Spleen (tissue), 11 donors: ENCODE data around the gene UPF2. TPM values are rescaled to one million over a fixed set of nuclear protein-coding genes. Genes with fewer than 3 reads are reported as not detected.

ENCODE experiments used
- DNase-seq: peaks from one replicate; pipeline ENCODE4 v3.0.0-alpha.2; 2020
- H3K27ac ChIP-seq, 8 donors: fragments of 200-600 bp; sonication (generic) in 7 of 8; 1 replicate in 4 of 8; 2 replicates in 4 of 8; pipeline versions ENCODE4 v1.5.0 to v1.8.0; 2016 to 2021; ENCODE audit warnings: inconsistent platforms in 4 of 8, mild to moderate bottlenecking in 4 of 8, moderate library complexity in 1 of 8
- H3K27me3 ChIP-seq, 7 donors: fragments of 200-600 bp; sonication (generic) in 6 of 7; replicated peaks in 1 of 7; 1 replicate in 4 of 7; 2 replicates in 3 of 7; pipeline versions ENCODE4 v1.5.0 to v1.8.0; 2016 to 2021; ENCODE audit warnings: inconsistent platforms in 3 of 7, mild to moderate bottlenecking in 1 of 7
- H3K36me3 ChIP-seq, 6 donors: fragments of 200-600 bp; sonication (generic) in 5 of 6; 1 replicate in 4 of 6; 2 replicates in 2 of 6; pipeline versions ENCODE4 v1.5.0 to v1.8.0; 2016 to 2021; ENCODE audit warnings: inconsistent platforms in 2 of 6
- H3K4me1 ChIP-seq, 6 donors: fragments of 200-600 bp; sonication (generic) in 5 of 6; 1 replicate in 3 of 6; 2 replicates in 3 of 6; pipeline versions ENCODE4 v1.5.0 to v1.8.0; 2016 to 2021; ENCODE audit warnings: inconsistent platforms in 3 of 6
- H3K4me3 ChIP-seq, 8 donors: fragments of 200-600 bp; sonication (generic) in 7 of 8; 1 replicate in 4 of 8; 2 replicates in 4 of 8; pipeline versions ENCODE4 v1.5.0 to v1.8.0; 2016 to 2021; ENCODE audit warnings: inconsistent platforms in 4 of 8, mild to moderate bottlenecking in 4 of 8, moderate library complexity in 2 of 8
- H3K9me3 ChIP-seq, 8 donors: fragments of 200-600 bp; sonication (generic) in 7 of 8; 1 replicate in 4 of 8; 2 replicates in 4 of 8; pipeline versions ENCODE4 v1.5.0 to v1.8.0; 2016 to 2021; ENCODE audit warnings: inconsistent platforms in 4 of 8
- CTCF ChIP-seq, 11 experiments: fragments of 200-600 bp in 7 of 11; fragments of 450-650 bp in 4 of 11; sonication (generic) in 4 of 11; IDR thresholded peaks in 8 of 11; conservative IDR thresholded peaks in 3 of 11; 1 replicate in 7 of 11; 2 replicates in 4 of 11; pipeline versions ENCODE4 v1.4.0 to v1.8.0; 2016 to 2021; ENCODE audit warnings: antibody characterized with exemption in 11 of 11, inconsistent platforms in 4 of 11, mild to moderate bottlenecking in 1 of 11
- POLR2A ChIP-seq, 3 donors: fragments of 450-650 bp; IDR thresholded peaks; one replicate each; pipeline ENCODE4 v1.5.1; 2017; ENCODE audit warnings: antibody characterized with exemption in 3 of 3, mild to moderate bottlenecking in 1 of 3
- POLR2AphosphoS5 ChIP-seq, 3 donors: sonication (generic); formaldehyde crosslinking; IDR thresholded peaks; one replicate each; pipeline ENCODE4 v1.5.1; 2017; ENCODE audit warnings: antibody characterized with exemption in 3 of 3
- WGBS, 5 donors: extraction: QIAGEN DNeasy Blood & Tissue Kit in 3 of 5; methylation state at CpG; one replicate each; pipeline versions ENCODE4 v1.1.5 to v1.1.7; 2013 to 2018; 5-methylcytosine and 5-hydroxymethylcytosine counted together
- intact Hi-C: fragments of 100-400 bp; cut with DNase I; formaldehyde crosslinking; loops from one replicate; pipeline ENCODE4 v1.15.0; 2023; ENCODE audit warnings: low total_unique reads
- polyA plus RNA-seq, 3 donors: library from polyadenylated mRNA; stranded (reverse); fragments of 200-250 nt; gene quantifications; one replicate each; pipeline ENCODE4 v1.2.1, GENCODE V29; 2013
- total RNA-seq, 7 donors: library from RNA; depleted of rRNA in 3 of 7; stranded (reverse); fragments of >200 nt in 3 of 7; fragmentation: NEBNext Ultra II Directional in 4 of 7; extraction: Animal tissue kit (Norgen Biotek cat#: 25700) in 4 of 7; gene quantifications; one replicate each; pipeline versions ENCODE4 v1.1.0 to v1.2.1, GENCODE V29; 2016 to 2021
- donor health status: healthy with polysubstance abuse.
- donor health status: DM: no; HTN: no; CAD: no; lungs with moderate emphysema.
- donor health status: DM: no; HTN: no; CAD: no.
- donor health status: Bipolar disorder and iron deficiency.
- donor health status: healthy.
- donor health status: DM: no; HTN: no; CAD: no.
- donor health status: DM: yes; HTN: yes; CAD: no.

UPF2 gene
- total and polyA plus RNA-seq, 10 donors, result 11.5 to 34.9 (median 27.4) TPM

GRCh38 chr10:12027539-12027938 lies 15.1 kb downstream of the UPF2 start:
- H3K36me3 ChIP-seq, result peaks cover 0 to 87% (median 38%) of the 10 kb centered on the region in 6 donors

GRCh38 chr10:12025591-12025990 lies 17.0 kb downstream of the UPF2 start:
- peaks cover 6 to 60% (median 24%) of the 10 kb centered on the region in 6 donors for H3K4me1 ChIP-seq
- no peak overlapping the region for H3K27ac ChIP-seq
- intact Hi-C loops, result no loop called here
- TF ChIP-seq POLR2A (IDR thresholded peaks at IDR 0.05) (no peak), POLR2AphosphoS5 (IDR thresholded peaks at IDR 0.05) (no peak), CTCF (IDR thresholded peaks at IDR 0.05 in 8 of 11, conservative IDR thresholded peaks at IDR 0.05 in 3 of 11) (no peak)
- WGBS, 5 donors, result 84 to 90% (median 85%) methylated on average over 5 of the region's 5 CpGs
- H3K9me3 ChIP-seq, result no peaks in the 10 kb centered on the region
- H3K36me3 ChIP-seq, result peaks cover 0 to 83% (median 29%) of the 10 kb centered on the region in 6 donors
- H3K27me3 ChIP-seq, result no peaks in the 10 kb centered on the region
- no peak for DNase-seq
- H3K4me3 ChIP-seq, result no peak overlapping the region

More at GRCh38 chr10:12027539-12027938, 15.1 kb downstream of the UPF2 start:
- TF ChIP-seq POLR2AphosphoS5 (IDR thresholded peaks at IDR 0.05), result no peak
- no peak for TF ChIP-seq POLR2A (IDR thresholded peaks at IDR 0.05)
- no peak for TF ChIP-seq CTCF (IDR thresholded peaks at IDR 0.05 in 8 of 11, conservative IDR thresholded peaks at IDR 0.05 in 3 of 11)
- H3K27me3 ChIP-seq, result no peaks in the 10 kb centered on the region
- intact Hi-C loops, result no loop called here
- WGBS, 5 donors, result 82 to 94% (median 88%) methylated on average over 2 of the region's 2 CpGs
- no peak for DNase-seq
- H3K4me3 ChIP-seq, result no peak overlapping the region
- peaks cover 5 to 44% (median 7%) of the 10 kb centered on the region in 6 donors for H3K4me1 ChIP-seq
- no peaks in the 10 kb centered on the region for H3K9me3 ChIP-seq
- H3K27ac ChIP-seq, result no peak overlapping the region

GRCh38 chr10:12022580-12023257 lies 19.9 kb downstream of the UPF2 start:
- no peaks in the 10 kb centered on the region for H3K27me3 ChIP-seq
- peaks cover 6 to 81% (median 32%) of the 10 kb centered on the region in 6 donors for H3K4me1 ChIP-seq
- no peak for DNase-seq
- WGBS, 5 donors, result 17 to 37% (median 25%) methylated on average over 1 of the region's 1 CpG
- H3K36me3 ChIP-seq, result peaks cover 0 to 58% (median 9%) of the 10 kb centered on the region in 6 donors
- H3K27ac ChIP-seq, result peak overlapping the region in 4 of 8 donors; percentile 8 to 65 (median 42)
- H3K4me3 ChIP-seq, result peak overlapping the region in 1 of 8 donors; percentile 20
- H3K9me3 ChIP-seq, result no peaks in the 10 kb centered on the region
- TF ChIP-seq POLR2AphosphoS5 (IDR thresholded peaks at IDR 0.05) (no peak), POLR2A (IDR thresholded peaks at IDR 0.05) (no peak), CTCF (IDR thresholded peaks at IDR 0.05 in 8 of 11, conservative IDR thresholded peaks at IDR 0.05 in 3 of 11) (no peak)
- intact Hi-C loops, result no loop called here

GRCh38 chr10:12020574-12020973 lies 22.0 kb downstream of the UPF2 start:
- Histone ChIP-seq H3K27me3 (no peaks in the 10 kb centered on the region), H3K4me1 (peaks cover 6 to 70% (median 32%) of the 10 kb centered on the region in 6 donors), H3K9me3 (no peaks in the 10 kb centered on the region), H3K36me3 (peaks cover 0 to 41% (median 2%) of the 10 kb centered on the region in 6 donors), H3K4me3 (no peak overlapping the region), H3K27ac (no peak overlapping the region)
- intact Hi-C loops, result no loop called here
- no peak for DNase-seq
- TF ChIP-seq CTCF (IDR thresholded peaks at IDR 0.05 in 8 of 11, conservative IDR thresholded peaks at IDR 0.05 in 3 of 11) (no peak), POLR2AphosphoS5 (IDR thresholded peaks at IDR 0.05) (no peak), POLR2A (IDR thresholded peaks at IDR 0.05) (no peak)
- WGBS, 5 donors, result 68 to 78% (median 73%) methylated on average over 2 of the region's 2 CpGs
